GM10266 (cell line): ENCODE results near the gene XK.

Source experiments
- DNase-seq: peaks from one replicate; pipeline ENCODE4 v3.0.0; 2012; ENCODE audit errors: extremely low spot score
- CTCF ChIP-seq: IDR thresholded peaks from 2 replicates; pipeline ENCODE4 v1.5.1; 2012; ENCODE audit warnings: mild to moderate bottlenecking, low read depth; ENCODE audit not compliant: control insufficient read depth, insufficient read depth; ENCODE audit errors: missing control alignments

XK gene

GRCh38 chrX:37752936-37753335 is 67.3 kb downstream of the XK start:
- no peak for TF ChIP-seq CTCF
- DNase-seq = no peak

- no peak for DNase-seq
- no peak for TF ChIP-seq CTCF
Measured at GRCh38 chrX:37753384-37753783, 67.8 kb downstream of the XK start.

GRCh38 chrX:37754516-37754915 is 68.9 kb downstream of the XK start:
- no peak for DNase-seq
- no peak for TF ChIP-seq CTCF

- DNase-seq = peak; percentile 24
- no peak for TF ChIP-seq CTCF
Measured at GRCh38 chrX:37755025-37755424, 69.4 kb downstream of the XK start.

GRCh38 chrX:37757082-37757481 is 71.5 kb downstream of the XK start:
- no peak for DNase-seq
- no peak for TF ChIP-seq CTCF

GRCh38 chrX:37759351-37759750 is 73.8 kb downstream of the XK start:
- no peak for TF ChIP-seq CTCF
- no peak for DNase-seq

- no peak for TF ChIP-seq CTCF
- DNase-seq = no peak
Measured at GRCh38 chrX:37759878-37760418, 74.4 kb downstream of the XK start.
